ENCODE measurements around the gene ABTB1. TPM values are rescaled to one million over a fixed set of nuclear protein-coding genes. Genes with fewer than 3 reads are reported as not detected.

Gene ABTB1
- total RNA-seq = 4.7 and 6.8 TPM in 2 replicates

DNA sequence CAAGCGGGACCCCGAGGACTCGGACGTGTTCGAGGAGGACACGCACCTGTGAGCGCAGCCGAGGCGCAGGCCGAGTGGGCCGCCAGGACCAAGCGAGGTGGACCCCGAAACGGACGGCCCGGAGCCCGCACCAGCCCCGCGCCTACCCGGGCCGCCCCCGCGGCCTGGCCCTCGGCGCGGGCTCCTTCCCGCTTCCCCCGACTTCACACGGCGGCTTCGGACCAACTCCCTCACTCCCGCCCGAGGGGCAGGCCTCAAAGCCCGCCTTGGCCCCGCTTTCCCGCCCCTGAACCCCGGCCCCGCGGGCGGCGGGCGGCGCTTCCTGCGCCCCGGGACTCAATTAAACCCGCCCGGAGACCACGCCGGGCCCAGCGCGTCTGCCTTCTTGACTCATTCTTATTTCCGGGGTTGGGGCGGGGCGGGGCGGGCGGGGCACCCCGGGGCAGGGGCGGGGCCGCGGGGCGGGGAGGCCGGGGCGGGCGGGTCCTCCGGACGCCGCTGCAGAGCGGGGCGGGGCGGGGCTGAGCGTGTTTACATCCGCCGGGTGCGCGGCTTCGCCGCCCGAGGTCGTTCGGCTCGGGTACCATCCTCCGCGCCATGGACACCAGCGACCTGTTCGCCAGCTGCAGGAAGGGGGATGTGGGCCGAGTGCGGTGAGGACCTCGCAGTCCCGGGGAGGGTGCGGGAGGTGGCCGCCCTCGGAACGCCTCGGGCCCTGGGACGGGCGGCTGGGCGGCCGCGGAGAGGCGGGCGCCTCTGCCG lies at the start of gene ABTB1:
Gene ABTB1, plus strand, starts transcription at position 524 of the 762 bp plus-strand sequence. Its CDS starts 74 bp downstream, at position 598.

DNA sequence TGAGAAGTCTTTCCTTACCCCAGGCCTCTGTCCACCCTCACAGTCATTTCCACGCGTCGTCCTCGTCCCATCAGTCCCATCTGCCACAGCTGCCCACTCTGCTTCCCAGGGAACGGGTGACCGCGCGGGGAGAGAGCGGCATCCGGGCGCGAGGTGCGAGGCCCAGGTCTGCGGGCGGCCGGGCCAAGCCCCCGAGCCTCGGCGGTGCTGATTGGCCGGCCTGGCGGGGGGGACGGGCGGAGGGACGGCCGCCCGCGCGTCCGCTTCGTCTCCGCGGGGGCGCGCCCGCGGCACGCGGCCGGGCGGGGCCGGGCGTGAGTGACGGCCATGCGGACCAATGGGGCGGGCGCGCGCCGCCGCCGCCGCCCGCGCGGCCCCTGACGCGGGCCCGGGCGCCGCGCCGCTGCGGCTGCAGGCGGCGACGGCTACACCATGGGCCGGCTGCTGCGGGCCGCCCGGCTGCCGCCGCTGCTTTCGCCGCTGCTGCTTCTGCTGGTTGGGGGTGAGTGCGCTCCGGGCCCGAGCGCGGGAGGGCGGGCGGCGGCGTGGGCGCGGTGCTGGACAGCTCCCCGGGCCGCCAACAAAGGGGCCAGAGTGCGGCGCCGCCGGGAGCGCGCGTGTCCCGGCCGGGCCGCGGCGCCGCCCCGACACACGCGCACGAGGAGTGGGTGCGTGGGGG lies 43.8 kb upstream of the ABTB1 start, which contains the start of gene PODXL2:
Gene PODXL2, plus strand, starts transcription at position 398 of the 679 bp plus-strand sequence. Its CDS starts 35 bp downstream, at position 433.

Other genes with a start within 250 kb of the ABTB1 start
- 49.0 and 54.2 TPM in 2 replicates for gene TPRA1, start 82.2 kb upstream of the ABTB1 start, total RNA-seq
- 85.6 and 88.8 TPM in 2 replicates for gene MCM2, start 74.5 kb upstream of the ABTB1 start, total RNA-seq
- 1.1 and 1.3 TPM in 2 replicates for gene PODXL2, start 43.8 kb upstream of the ABTB1 start, total RNA-seq
- 116 and 137 TPM in 2 replicates for gene MGLL, start 149.6 kb downstream of the ABTB1 start, total RNA-seq
- gene KBTBD12, start 242.3 kb downstream of the ABTB1 start, total RNA-seq = not detected in 2 replicates